Esophagus (tissue), 2 donors: ENCODE measurements around the gene BIRC3. TPM values are rescaled to one million over a fixed set of nuclear protein-coding genes. Genes with fewer than 3 reads are reported as not detected.
"Not testable (repeated sequence)": the region's sequence is repeated elsewhere in the genome, so short reads cannot be mapped to it uniquely, and the experiment has no call there.

ENCODE experiments used
- H3K27ac ChIP-seq, 2 donors: one replicate each; pipeline ENCODE4 v1.5.1; 2013; ENCODE audit warnings: low read depth in 2 of 2, mild to moderate bottlenecking in 2 of 2, inconsistent platforms in 1 of 2, low read length in 1 of 2, moderate library complexity in 1 of 2
- H3K27me3 ChIP-seq, 2 donors: one replicate each; pipeline ENCODE4 v1.6.1; 2013; ENCODE audit warnings: low read length in 2 of 2, control low read depth in 1 of 2, mild to moderate bottlenecking in 1 of 2; ENCODE audit not compliant: insufficient read depth in 2 of 2, control insufficient read depth in 1 of 2
- H3K36me3 ChIP-seq, 2 donors: one replicate each; pipeline ENCODE4 v1.6.1; 2013; ENCODE audit warnings: low read length in 1 of 2; ENCODE audit not compliant: control insufficient read depth in 2 of 2, insufficient read depth in 2 of 2
- H3K4me1 ChIP-seq, 2 donors: one replicate each; pipeline ENCODE4 v1.6.1; 2013; ENCODE audit warnings: low read length in 1 of 2; ENCODE audit not compliant: control insufficient read depth in 2 of 2, insufficient read depth in 2 of 2
- H3K4me3 ChIP-seq, 2 donors: one replicate each; pipeline ENCODE4 v1.5.1; 2013; ENCODE audit warnings: low read length in 2 of 2, mild to moderate bottlenecking in 2 of 2, low read depth in 1 of 2, moderate library complexity in 1 of 2
- H3K9me3 ChIP-seq, 2 donors: one replicate each; pipeline ENCODE4 v1.6.1; 2013; ENCODE audit warnings: mild to moderate bottlenecking in 2 of 2, low read depth in 1 of 2, low read length in 1 of 2, moderate library complexity in 1 of 2; ENCODE audit not compliant: control insufficient read depth in 2 of 2, insufficient read depth in 1 of 2
- WGBS, 2 donors: extraction: QIAGEN DNeasy Blood & Tissue Kit; methylation state at CpG; one replicate each; pipeline ENCODE4 v1.1.7; 2013; 5-methylcytosine and 5-hydroxymethylcytosine counted together
- polyA plus RNA-seq, 2 donors: library from polyadenylated mRNA; stranded (reverse); fragments of 200-250 nt; gene quantifications; one replicate each; pipeline ENCODE4 v1.2.3, GENCODE V29; 2013
- donor health status: healthy with polysubstance abuse.
- donor health status: Bipolar disorder and iron deficiency.

BIRC3 gene
- polyA plus RNA-seq, 2 donors = 2.2 to 9.8 TPM

- no peak overlapping the region for H3K4me3 ChIP-seq
- H3K9me3 ChIP-seq = no peaks in the 10 kb centered on the region
- WGBS, 2 donors = 14 to 23% methylated on average over 6 of the region's 6 CpGs
- H3K4me1 ChIP-seq = no peaks in the 10 kb centered on the region
- no peaks in the 10 kb centered on the region for H3K36me3 ChIP-seq
- H3K27ac ChIP-seq = no peak overlapping the region
- H3K27me3 ChIP-seq = no peaks in the 10 kb centered on the region
Measured at GRCh38 chr11:102293873-102294601, 23.2 kb upstream of the BIRC3 start.

GRCh38 chr11:102295045-102295444 is 22.2 kb upstream of the BIRC3 start:
- H3K27ac ChIP-seq = no peak overlapping the region
- H3K4me3 ChIP-seq = no peak overlapping the region
- 67 to 68% methylated on average over 2 of the region's 2 CpGs for WGBS, 2 donors
- no peaks in the 10 kb centered on the region for H3K9me3 ChIP-seq
- H3K27me3 ChIP-seq = no peaks in the 10 kb centered on the region
- no peaks in the 10 kb centered on the region for H3K36me3 ChIP-seq
- H3K4me1 ChIP-seq = no peaks in the 10 kb centered on the region

- not testable (repeated sequence) for H3K27me3 ChIP-seq, H3K27ac ChIP-seq, H3K4me1 ChIP-seq, H3K36me3 ChIP-seq, H3K9me3 ChIP-seq, H3K4me3 ChIP-seq
- WGBS, 2 donors = 81 to 92% methylated on average over 4 of the region's 4 CpGs
Measured at GRCh38 chr11:102296757-102297156, 20.5 kb upstream of the BIRC3 start.

GRCh38 chr11:102300837-102301236 is 16.4 kb upstream of the BIRC3 start:
- 53 to 65% methylated on average over 2 of the region's 2 CpGs for WGBS, 2 donors
- H3K4me3 ChIP-seq, H3K36me3 ChIP-seq, H3K4me1 ChIP-seq, H3K27me3 ChIP-seq, H3K27ac ChIP-seq, H3K9me3 ChIP-seq: not testable (repeated sequence)

GRCh38 chr11:102302241-102302640 is 15.0 kb upstream of the BIRC3 start:
- Histone ChIP-seq H3K36me3 (no peaks in the 10 kb centered on the region), H3K4me3 (no peak overlapping the region), H3K9me3 (peaks cover 0 to 6% of the 10 kb centered on the region in 2 donors), H3K27ac (no peak overlapping the region), H3K4me1 (peaks cover 0 to 7% of the 10 kb centered on the region in 2 donors), H3K27me3 (no peaks in the 10 kb centered on the region)
- WGBS, 2 donors = 84 to 85% methylated on average over 1 of the region's 1 CpG

GRCh38 chr11:102304686-102305085 is 12.6 kb upstream of the BIRC3 start:
- H3K4me1 ChIP-seq = peaks cover 0 to 7% of the 10 kb centered on the region in 2 donors
- H3K9me3 ChIP-seq = peaks cover 0 to 6% of the 10 kb centered on the region in 2 donors
- 89 to 94% methylated on average over 4 of the region's 4 CpGs for WGBS, 2 donors
- no peak overlapping the region for H3K27ac ChIP-seq
- H3K4me3 ChIP-seq = no peak overlapping the region
- H3K27me3 ChIP-seq = no peaks in the 10 kb centered on the region
- H3K36me3 ChIP-seq = no peaks in the 10 kb centered on the region

GRCh38 chr11:102305352-102306047 is 11.8 kb upstream of the BIRC3 start:
- WGBS, 2 donors = 57 to 62% methylated on average over 3 of the region's 3 CpGs
- Histone ChIP-seq H3K27ac (peak overlapping the region; percentile 60 to 67), H3K9me3 (peaks cover 0 to 6% of the 10 kb centered on the region in 2 donors), H3K27me3 (no peaks in the 10 kb centered on the region), H3K4me1 (peaks cover 0 to 7% of the 10 kb centered on the region in 2 donors), H3K36me3 (no peaks in the 10 kb centered on the region), H3K4me3 (no peak overlapping the region)

GRCh38 chr11:102306048-102306597 is 11.2 kb upstream of the BIRC3 start:
- Histone ChIP-seq H3K4me1 (peaks cover 0 to 3% of the 10 kb centered on the region in 2 donors), H3K27ac (peak overlapping the region; percentile 60 to 67), H3K36me3 (no peaks in the 10 kb centered on the region), H3K27me3 (no peaks in the 10 kb centered on the region), H3K4me3 (no peak overlapping the region), H3K9me3 (peaks cover 0 to 6% of the 10 kb centered on the region in 2 donors)
- WGBS, 2 donors = 49 to 53% methylated on average over 5 of the region's 5 CpGs

GRCh38 chr11:102306817-102307726 is 10.2 kb upstream of the BIRC3 start:
- Histone ChIP-seq H3K4me1 (peaks cover 0 to 3% of the 10 kb centered on the region in 2 donors), H3K27me3 (no peaks in the 10 kb centered on the region), H3K4me3 (no peak overlapping the region), H3K36me3 (no peaks in the 10 kb centered on the region), H3K9me3 (peaks cover 0 to 6% of the 10 kb centered on the region in 2 donors), H3K27ac (no peak overlapping the region)
- WGBS, 2 donors = 34 to 39% methylated on average over 9 of the region's 9 CpGs
